ENCODE results near the gene TARBP2. TPM values are rescaled to one million over a fixed set of nuclear protein-coding genes. Genes with fewer than 3 reads are reported as not detected.
"Not testable (repeated sequence)": the region's sequence is repeated elsewhere in the genome, so short reads cannot be mapped to it uniquely, and the experiment has no call there.

TARBP2 gene
- total RNA-seq, 2 experiments from 2014 or later = 27.5 to 29.7 TPM

- H3K36me3 Mint-ChIP-seq = peaks cover 57% of the 10 kb centered on the region
- ChIA-PET POLR2A (interaction anchor here (0.6 to 7.7 kb wide), 4 partner anchors 13 to 111 kb away, joined by 3 to 53 read pairs (median 4); no protein-coding TSS in a partner anchor), CTCF (interaction anchor here (0.7 to 3.0 kb wide), 5 partner anchors 10 to 127 kb away, joined by 3 to 22 read pairs (median 4); partner anchors contain the start of genes NPFF and PRR13)
- DNase-seq = no peak
- no peaks in the 10 kb centered on the region for H3K27me3 Mint-ChIP-seq
- intact Hi-C loops (cut with micrococcal nuclease) = no loop called here
- H3K27ac Mint-ChIP-seq = peak overlapping the region; percentile 56
- peaks cover 44% of the 10 kb centered on the region for H3K4me1 Mint-ChIP-seq (ENCODE audit: low read depth)
- H3K4me3 Mint-ChIP-seq = no peak overlapping the region
- H3K9me3 Mint-ChIP-seq = no peaks in the 10 kb centered on the region
These were observed 22.2 kb upstream of the TARBP2 start for GRCh38 chr12:53478865-53479264.

- no peaks in the 10 kb centered on the region for H3K9me3 Mint-ChIP-seq
- no peak for DNase-seq
- intact Hi-C loops (cut with micrococcal nuclease) = no loop called here
- no peaks in the 10 kb centered on the region for H3K27me3 Mint-ChIP-seq
- peak overlapping the region; percentile 56 for H3K27ac Mint-ChIP-seq
- CTCF ChIA-PET = interaction anchor here (0.9 to 1.2 kb wide), 3 partner anchors 21 to 127 kb away, joined by 3 to 4 read pairs (median 4); partner anchors contain the start of gene PRR13
- no peak overlapping the region for H3K4me3 Mint-ChIP-seq
- peaks cover 56% of the 10 kb centered on the region for H3K36me3 Mint-ChIP-seq
- POLR2A ChIA-PET = interaction anchor here (0.8 kb wide), 1 partner anchor 20 kb away, joined by 3 read pairs; no protein-coding TSS in a partner anchor
- H3K4me1 Mint-ChIP-seq (ENCODE audit: low read depth) = peaks cover 39% of the 10 kb centered on the region
These were observed 21.8 kb upstream of the TARBP2 start for GRCh38 chr12:53479331-53479730.

- CTCF ChIA-PET = interaction anchor here (1.0 to 2.9 kb wide), 6 partner anchors 9 to 129 kb away, joined by 3 to 9 read pairs (median 4); partner anchors contain the start of gene NPFF
- Mint-ChIP-seq H3K9me3 (no peaks in the 10 kb centered on the region), H3K27me3 (no peaks in the 10 kb centered on the region), H3K4me1 (ENCODE audit: low read depth) (peaks cover 26% of the 10 kb centered on the region), H3K27ac (no peak overlapping the region), H3K4me3 (no peak overlapping the region), H3K36me3 (peaks cover 56% of the 10 kb centered on the region)
- intact Hi-C loops (cut with micrococcal nuclease) = no loop called here
- DNase-seq = no peak
- POLR2A ChIA-PET = interaction anchor here (0.8 to 2.4 kb wide), 4 partner anchors 14 to 129 kb away, joined by 3 to 11 read pairs (median 4); partner anchors contain the start of genes MAP3K12 and TARBP2
These were observed 20.3 kb upstream of the TARBP2 start for GRCh38 chr12:53480491-53481442.

- H3K27me3 Mint-ChIP-seq; H3K27ac Mint-ChIP-seq; H3K4me3 Mint-ChIP-seq; H3K9me3 Mint-ChIP-seq; intact Hi-C loops (cut with micrococcal nuclease); DNase-seq: not testable (repeated sequence)
- POLR2A ChIA-PET = interaction anchor here (1.3 to 2.4 kb wide), 3 partner anchors 13 to 19 kb away, joined by 4 to 11 read pairs (median 5); partner anchors contain the start of genes MAP3K12 and TARBP2
- Mint-ChIP-seq H3K4me1 (ENCODE audit: low read depth) (peaks cover 22% of the 10 kb centered on the region), H3K36me3 (peaks cover 53% of the 10 kb centered on the region)
- CTCF ChIA-PET = interaction anchor here (0.7 to 2.9 kb wide), 7 partner anchors 9 to 129 kb away, joined by 3 to 9 read pairs (median 4); partner anchors contain the start of gene NPFF
These were observed 19.6 kb upstream of the TARBP2 start for GRCh38 chr12:53481458-53481857.

- Mint-ChIP-seq H3K27ac (peak overlapping the region; percentile 11), H3K36me3 (peaks cover 48% of the 10 kb centered on the region)
- DNase-seq = no peak
These were observed 19.0 kb upstream of the TARBP2 start for GRCh38 chr12:53481939-53482586.

GRCh38 chr12:53482626-53483168 is 18.4 kb upstream of the TARBP2 start:
- no peak overlapping the region for H3K4me3 Mint-ChIP-seq
- peaks cover 42% of the 10 kb centered on the region for H3K36me3 Mint-ChIP-seq
- H3K4me1 Mint-ChIP-seq (ENCODE audit: low read depth) = peaks cover 14% of the 10 kb centered on the region
- CTCF ChIA-PET = interaction anchor here (0.8 to 2.9 kb wide), 4 partner anchors 9 to 27 kb away, joined by 3 to 9 read pairs (median 4); no protein-coding TSS in a partner anchor
- H3K27me3 Mint-ChIP-seq = no peaks in the 10 kb centered on the region
- POLR2A ChIA-PET = interaction anchor here (1.0 to 2.4 kb wide), 4 partner anchors 8 to 24 kb away, joined by 3 to 11 read pairs (median 6); no protein-coding TSS in a partner anchor
- DNase-seq = no peak
- H3K9me3 Mint-ChIP-seq = no peaks in the 10 kb centered on the region
- intact Hi-C loops (cut with micrococcal nuclease) = no loop called here
- H3K27ac Mint-ChIP-seq = no peak overlapping the region

More at GRCh38 chr12:53481939-53482586, 19.0 kb upstream of the TARBP2 start:
- Mint-ChIP-seq H3K4me1 (ENCODE audit: low read depth) (peaks cover 18% of the 10 kb centered on the region), H3K9me3 (no peaks in the 10 kb centered on the region), H3K4me3 (no peak overlapping the region), H3K27me3 (no peaks in the 10 kb centered on the region)
- CTCF ChIA-PET = interaction anchor here (0.7 to 2.9 kb wide), 7 partner anchors 10 to 130 kb away, joined by 3 to 9 read pairs (median 4); partner anchors contain the start of gene NPFF
- POLR2A ChIA-PET = interaction anchor here (1.3 to 2.4 kb wide), 4 partner anchors 7 to 19 kb away, joined by 4 to 11 read pairs (median 6); partner anchors contain the start of genes MAP3K12 and TARBP2
- intact Hi-C loops (cut with micrococcal nuclease) = no loop called here

- CTCF ChIA-PET = interaction anchor here (0.8 to 2.9 kb wide), 3 partner anchors 8 to 26 kb away, joined by 3 to 9 read pairs (median 4); no protein-coding TSS in a partner anchor
- Mint-ChIP-seq H3K27ac (no peak overlapping the region), H3K4me1 (ENCODE audit: low read depth) (peaks cover 12% of the 10 kb centered on the region), H3K27me3 (no peaks in the 10 kb centered on the region), H3K4me3 (no peak overlapping the region), H3K9me3 (no peaks in the 10 kb centered on the region), H3K36me3 (peaks cover 38% of the 10 kb centered on the region)
- intact Hi-C loops (cut with micrococcal nuclease) = no loop called here
- POLR2A ChIA-PET = interaction anchor here (1.0 to 2.4 kb wide), 5 partner anchors 9 to 25 kb away, joined by 3 to 11 read pairs (median 5); partner anchors contain the start of gene MAP3K12
- DNase-seq = no peak
These were observed 17.7 kb upstream of the TARBP2 start for GRCh38 chr12:53483225-53483978.

GRCh38 chr12:53483979-53484377 is 17.1 kb upstream of the TARBP2 start:
- Mint-ChIP-seq H3K4me3 (no peak overlapping the region), H3K9me3 (no peaks in the 10 kb centered on the region), H3K36me3 (peaks cover 34% of the 10 kb centered on the region), H3K27ac (no peak overlapping the region), H3K27me3 (no peaks in the 10 kb centered on the region), H3K4me1 (ENCODE audit: low read depth) (peaks cover 7% of the 10 kb centered on the region)
- ChIA-PET CTCF (interaction anchor here (1.2 kb wide), 1 partner anchor 26 kb away, joined by 4 read pairs; no protein-coding TSS in a partner anchor), POLR2A (interaction anchor here (1.2 to 2.1 kb wide), 2 partner anchors 9 to 15 kb away, joined by 5 to 8 read pairs; partner anchors contain the start of gene MAP3K12)
- intact Hi-C loops (cut with micrococcal nuclease) = no loop called here
- no peak for DNase-seq

GRCh38 chr12:53484686-53485575 is 16.2 kb upstream of the TARBP2 start:
- Mint-ChIP-seq H3K36me3 (peaks cover 31% of the 10 kb centered on the region), H3K4me1 (ENCODE audit: low read depth) (peaks cover 4% of the 10 kb centered on the region), H3K27ac (no peak overlapping the region), H3K4me3 (no peak overlapping the region), H3K9me3 (no peaks in the 10 kb centered on the region), H3K27me3 (no peaks in the 10 kb centered on the region)
- ChIA-PET POLR2A (no interaction called here), CTCF (interaction anchor here (1.1 kb wide), 1 partner anchor 9 kb away, joined by 3 read pairs; no protein-coding TSS in a partner anchor)
- DNase-seq = no peak
- intact Hi-C loops (cut with micrococcal nuclease) = no loop called here

Measured in activated CD4-positive, alpha-beta memory T cell treated with anti-CD3 and anti-CD28 coated beads for 36 hours (primary cell).